Astrocyte (in vitro differentiated cells and primary cell): ENCODE measurements around the gene TEX19. TPM values are rescaled to one million over a fixed set of nuclear protein-coding genes. Genes with fewer than 3 reads are reported as not detected.

Experiments used
- DNase-seq: peaks from one replicate; pipeline ENCODE4 v3.0.0-alpha.2; 2010; ENCODE audit warnings: low read depth
- FAIRE-seq: peaks from 2 replicates; lab custom pipeline; 2011; peaks lifted over from hg19 to GRCh38; lab: Jason Lieb, UNC
- H2AFZ ChIP-seq: 2 replicates; pipeline ENCODE4 v1.6.0; 2012; ENCODE audit warnings: low read depth, low read length, inconsistent platforms
- H3K27ac ChIP-seq: 2 replicates; pipeline ENCODE4 v1.5.1; 2011; ENCODE audit warnings: low read depth, low read length, inconsistent platforms
- H3K27me3 ChIP-seq: 2 replicates; pipeline ENCODE4 v1.6.0; 2011; ENCODE audit warnings: low read length, inconsistent platforms; ENCODE audit not compliant: insufficient read depth
- H3K36me3 ChIP-seq: 2 replicates; pipeline ENCODE4 v1.5.1; 2011; ENCODE audit warnings: low read length, inconsistent platforms; ENCODE audit not compliant: insufficient read depth
- H3K4me1 ChIP-seq: 2 replicates; pipeline ENCODE4 v1.5.1; 2011; ENCODE audit warnings: low read length, inconsistent platforms; ENCODE audit not compliant: insufficient read depth
- H3K4me2 ChIP-seq: 2 replicates; pipeline ENCODE4 v1.6.0; 2012; ENCODE audit warnings: low read length, inconsistent platforms
- H3K4me3 ChIP-seq: 2 replicates; pipeline ENCODE4 v1.5.1; 2011; ENCODE audit warnings: low read depth, mild to moderate bottlenecking, low read length, inconsistent platforms; ENCODE audit not compliant: insufficient read depth
- H3K79me2 ChIP-seq: 2 replicates; pipeline ENCODE4 v1.6.0; 2012; ENCODE audit warnings: mild to moderate bottlenecking, low read length, inconsistent platforms; ENCODE audit not compliant: insufficient read depth
- H3K9ac ChIP-seq: 2 replicates; pipeline ENCODE4 v1.6.0; 2012; ENCODE audit warnings: mild to moderate bottlenecking, low read length, inconsistent platforms
- H3K9me3 ChIP-seq: 2 replicates; pipeline ENCODE4 v1.5.1; 2012; ENCODE audit warnings: low read depth, mild to moderate bottlenecking, low read length, inconsistent platforms; ENCODE audit not compliant: insufficient read depth
- H4K20me1 ChIP-seq: 2 replicates; pipeline ENCODE4 v1.6.0; 2012; ENCODE audit warnings: low read length, inconsistent platforms; ENCODE audit not compliant: insufficient read depth
- H3K27ac Mint-ChIP-seq: one replicate; pipeline ENCODE4 v1.8.0; 2021; ENCODE audit warnings: mild to moderate bottlenecking, mixed read lengths; ENCODE audit not compliant: unreplicated experiment
- H3K27me3 Mint-ChIP-seq: one replicate; pipeline ENCODE4 v1.8.0; 2021; ENCODE audit warnings: low read depth, mixed read lengths; ENCODE audit not compliant: unreplicated experiment
- H3K36me3 Mint-ChIP-seq: one replicate; pipeline ENCODE4 v1.8.0; 2021; ENCODE audit warnings: low read depth, mixed read lengths; ENCODE audit not compliant: unreplicated experiment
- H3K4me1 Mint-ChIP-seq: one replicate; pipeline ENCODE4 v1.8.0; 2021; ENCODE audit warnings: low read depth, mixed read lengths; ENCODE audit not compliant: unreplicated experiment
- H3K4me3 Mint-ChIP-seq: one replicate; pipeline ENCODE4 v1.8.0; 2021; ENCODE audit warnings: mild to moderate bottlenecking, moderate library complexity, mixed read lengths; ENCODE audit not compliant: unreplicated experiment
- H3K9me3 Mint-ChIP-seq: one replicate; pipeline ENCODE4 v1.8.0; 2021; ENCODE audit warnings: mild to moderate bottlenecking, mixed read lengths; ENCODE audit not compliant: unreplicated experiment
- EZH2 ChIP-seq: IDR thresholded peaks from 2 replicates; pipeline ENCODE4 v1.6.1; 2012; ENCODE audit warnings: mild to moderate bottlenecking, low read length, inconsistent platforms; ENCODE audit not compliant: insufficient read depth
- total RNA-seq: library from RNA; stranded (reverse); gene quantifications from 2 replicates; pipeline ENCODE4 v1.2.1, GENCODE V29; 2021
- TF ChIP-seq, protein P1 (sequence below): IDR thresholded peaks from 2 replicates; pipeline ENCODE4 v1.5.1; 2011; ENCODE audit warnings: low read depth, mild to moderate bottlenecking, inconsistent platforms, low read length, moderate library complexity; ENCODE audit not compliant: insufficient read depth

The TEX19 gene
- total RNA-seq, 1 donor from 2014 or later, result not detected

DNA sequence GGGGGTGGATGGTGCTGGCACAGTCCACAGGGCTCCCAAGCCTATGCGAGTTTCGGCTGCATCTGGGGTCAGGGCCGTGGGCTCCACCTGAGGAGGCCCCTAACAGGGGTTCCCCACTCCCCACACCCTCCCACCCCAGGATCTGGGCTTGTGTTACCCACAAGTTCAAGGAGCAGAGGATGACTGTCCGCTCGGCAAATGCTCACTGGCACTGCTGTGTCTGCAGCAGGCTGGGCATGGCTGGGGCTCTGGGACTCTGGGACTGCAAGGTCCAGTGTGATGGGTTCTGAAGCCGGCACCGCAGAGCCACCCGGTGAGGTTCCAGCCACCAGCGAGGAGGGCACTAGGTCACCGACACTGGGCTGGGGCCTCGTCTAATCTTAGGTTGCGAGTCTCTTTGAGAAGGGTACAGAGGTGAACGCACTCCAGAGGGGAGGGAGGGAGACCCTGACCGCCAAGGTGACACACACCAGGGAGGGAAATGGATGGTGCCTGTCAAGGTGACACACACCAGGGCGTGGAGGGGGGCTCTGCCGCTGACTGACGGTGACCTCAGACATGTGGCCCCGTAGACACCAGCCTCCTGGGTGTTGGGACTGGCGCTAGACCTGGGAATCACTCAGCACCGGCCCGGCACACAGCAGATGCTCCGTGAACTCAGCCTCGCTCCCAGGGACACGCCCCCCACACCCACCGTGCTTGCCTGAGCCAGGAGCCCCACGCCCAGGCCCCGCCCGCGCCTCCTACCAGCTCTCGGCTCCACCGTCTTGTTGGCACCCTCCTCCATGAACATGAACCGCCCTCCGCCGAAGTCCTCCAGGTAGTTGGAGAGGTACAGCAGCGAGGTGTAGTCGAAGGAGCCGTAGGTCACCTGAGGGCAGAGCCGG is 38.6 kb downstream of the TEX19 start:
- FAIRE-seq, result no peak
- Mint-ChIP-seq H3K4me1 (peaks cover 3% of the 10 kb centered on the region), H3K4me3 (no peak overlapping the region), H3K27me3 (no peaks in the 10 kb centered on the region), H3K36me3 (peaks cover 6% of the 10 kb centered on the region), H3K9me3 (no peaks in the 10 kb centered on the region), H3K27ac (no peak overlapping the region)
- TF ChIP-seq, protein P1, sequence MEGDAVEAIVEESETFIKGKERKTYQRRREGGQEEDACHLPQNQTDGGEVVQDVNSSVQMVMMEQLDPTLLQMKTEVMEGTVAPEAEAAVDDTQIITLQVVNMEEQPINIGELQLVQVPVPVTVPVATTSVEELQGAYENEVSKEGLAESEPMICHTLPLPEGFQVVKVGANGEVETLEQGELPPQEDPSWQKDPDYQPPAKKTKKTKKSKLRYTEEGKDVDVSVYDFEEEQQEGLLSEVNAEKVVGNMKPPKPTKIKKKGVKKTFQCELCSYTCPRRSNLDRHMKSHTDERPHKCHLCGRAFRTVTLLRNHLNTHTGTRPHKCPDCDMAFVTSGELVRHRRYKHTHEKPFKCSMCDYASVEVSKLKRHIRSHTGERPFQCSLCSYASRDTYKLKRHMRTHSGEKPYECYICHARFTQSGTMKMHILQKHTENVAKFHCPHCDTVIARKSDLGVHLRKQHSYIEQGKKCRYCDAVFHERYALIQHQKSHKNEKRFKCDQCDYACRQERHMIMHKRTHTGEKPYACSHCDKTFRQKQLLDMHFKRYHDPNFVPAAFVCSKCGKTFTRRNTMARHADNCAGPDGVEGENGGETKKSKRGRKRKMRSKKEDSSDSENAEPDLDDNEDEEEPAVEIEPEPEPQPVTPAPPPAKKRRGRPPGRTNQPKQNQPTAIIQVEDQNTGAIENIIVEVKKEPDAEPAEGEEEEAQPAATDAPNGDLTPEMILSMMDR, result no peak
- TF ChIP-seq EZH2, result no peak
- Histone ChIP-seq H3K79me2 (no peaks in the 10 kb centered on the region), H4K20me1 (peaks cover 5% of the 10 kb centered on the region), H3K4me3 (no peak overlapping the region), H2AFZ (no peak overlapping the region), H3K27me3 (no peaks in the 10 kb centered on the region), H3K4me2 (no peak overlapping the region), H3K36me3 (peaks cover 3% of the 10 kb centered on the region), H3K9me3 (no peaks in the 10 kb centered on the region), H3K4me1 (peaks cover 6% of the 10 kb centered on the region), H3K9ac (no peak overlapping the region), H3K27ac (no peak overlapping the region)
- no peak for DNase-seq

DNA sequence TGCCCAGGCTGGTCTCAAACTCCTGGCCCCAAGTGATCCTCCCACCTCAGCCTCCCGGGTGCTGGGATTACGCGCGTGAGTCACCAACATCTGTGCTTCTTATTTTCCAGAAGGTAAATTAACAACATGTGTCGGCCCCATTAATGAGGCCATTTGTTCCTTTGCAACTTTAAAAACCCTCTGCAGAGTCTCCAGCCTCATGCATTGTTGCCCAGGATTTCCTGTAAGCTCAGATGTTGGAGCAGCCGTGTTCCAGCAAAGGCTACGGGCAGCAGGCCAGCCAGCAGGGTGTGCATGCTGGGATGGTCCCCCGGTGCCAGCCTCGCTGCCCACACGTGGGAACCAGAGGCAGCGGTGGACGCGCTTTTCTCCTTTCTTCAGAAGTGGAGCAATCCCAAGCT is 40.0 kb downstream of the TEX19 start:
- Histone ChIP-seq H3K36me3 (peaks cover 3% of the 10 kb centered on the region), H3K27me3 (no peaks in the 10 kb centered on the region), H2AFZ (no peak overlapping the region), H3K9ac (no peak overlapping the region), H3K4me2 (no peak overlapping the region), H3K9me3 (no peaks in the 10 kb centered on the region), H3K79me2 (no peaks in the 10 kb centered on the region), H3K4me3 (no peak overlapping the region), H3K4me1 (peaks cover 6% of the 10 kb centered on the region), H3K27ac (no peak overlapping the region), H4K20me1 (peaks cover 5% of the 10 kb centered on the region)
- FAIRE-seq (no peak), DNase-seq (peak; percentile 25)
- H3K4me1 Mint-ChIP-seq, result peaks cover 5% of the 10 kb centered on the region
- H3K27me3 Mint-ChIP-seq, result no peaks in the 10 kb centered on the region
- TF ChIP-seq, protein P1, result no peak
- TF ChIP-seq EZH2, result no peak
- H3K4me3 Mint-ChIP-seq, result no peak overlapping the region
- no peak overlapping the region for H3K27ac Mint-ChIP-seq
- no peaks in the 10 kb centered on the region for H3K9me3 Mint-ChIP-seq
- peaks cover 3% of the 10 kb centered on the region for H3K36me3 Mint-ChIP-seq

DNA sequence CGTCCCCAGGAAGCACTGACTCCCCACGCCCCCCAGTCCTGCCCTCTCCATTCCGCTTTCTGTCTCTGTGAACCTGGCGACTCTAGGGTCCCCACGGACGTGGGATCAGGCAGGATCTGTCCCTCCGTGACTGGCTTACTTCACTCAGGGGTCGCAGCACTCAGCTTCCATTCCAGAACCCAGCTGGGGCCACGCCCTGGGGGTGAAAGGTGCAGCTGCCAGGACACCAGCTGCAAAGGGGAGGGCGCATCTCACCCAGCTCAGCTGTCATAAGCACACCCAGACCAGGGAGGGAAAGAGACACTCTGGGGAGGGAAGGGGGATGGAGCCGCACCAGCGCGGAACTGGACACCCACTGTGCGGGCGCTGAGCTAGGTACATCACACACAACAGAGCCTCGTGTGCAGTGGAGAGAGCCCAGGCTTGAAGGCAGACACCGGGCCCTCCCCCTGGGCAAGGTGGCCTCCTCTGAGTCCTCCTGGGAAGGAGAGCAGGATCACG is 40.6 kb downstream of the TEX19 start:
- no peak for FAIRE-seq
- DNase-seq, result no peak
- H2AFZ ChIP-seq, result no peak overlapping the region
- no peaks in the 10 kb centered on the region for H3K27me3 Mint-ChIP-seq
- no peak overlapping the region for H3K27ac Mint-ChIP-seq
- no peaks in the 10 kb centered on the region for H3K9me3 ChIP-seq
- H3K9me3 Mint-ChIP-seq, result no peaks in the 10 kb centered on the region
- H3K4me3 ChIP-seq, result no peak overlapping the region
- H3K4me3 Mint-ChIP-seq, result no peak overlapping the region
- peaks cover 6% of the 10 kb centered on the region for H3K4me1 ChIP-seq
- H3K4me2 ChIP-seq, result no peak overlapping the region
- peaks cover 5% of the 10 kb centered on the region for H3K4me1 Mint-ChIP-seq
- no peaks in the 10 kb centered on the region for H3K36me3 Mint-ChIP-seq
- H3K27me3 ChIP-seq, result no peaks in the 10 kb centered on the region
- TF ChIP-seq, protein P1, result no peak
- no peak for TF ChIP-seq EZH2
- peaks cover 5% of the 10 kb centered on the region for H4K20me1 ChIP-seq
- peaks cover 3% of the 10 kb centered on the region for H3K36me3 ChIP-seq
- no peaks in the 10 kb centered on the region for H3K79me2 ChIP-seq
- H3K9ac ChIP-seq, result no peak overlapping the region
- no peak overlapping the region for H3K27ac ChIP-seq
